ENCODE measurements around the gene RXRA.

GRCh38 chr9:134439368-134439784 lies 113.1 kb downstream of the RXRA start:
- TF ChIP-seq CTCF (IDR thresholded peaks at IDR 0.05) (no peak), POLR2A (IDR thresholded peaks at IDR 0.05) (no peak), POLR2AphosphoS5 (IDR thresholded peaks at IDR 0.05) (no peak)

Data from upper lobe of left lung (tissue), 4 donors.